ENCODE measurements around the gene ABCG1.
A peak's percentile ranks its signal among the peaks of the same experiment; 100 is the strongest.

ABCG1 gene

GRCh38 chr21:42226626-42227025, 7.7 kb downstream of the ABCG1 start:
- no peak for DNase-seq (ENCODE audit: low spot score)
- no peak for TF ChIP-seq CTCF (IDR thresholded peaks at IDR 0.05; ENCODE audit: extremely low read depth, insufficient read depth, missing control alignments)
- in situ Hi-C loops (cut with MboI; ENCODE audit: low pct_unique_long_range_greater_than_20kb, low sequenced_read_pairs, unreplicated experiment) = no loop called here

- DNase-seq (ENCODE audit: low spot score) = peak; percentile 88
- in situ Hi-C loops (cut with MboI; ENCODE audit: low pct_unique_long_range_greater_than_20kb, low sequenced_read_pairs, unreplicated experiment) = no loop called here
- no peak for TF ChIP-seq CTCF (IDR thresholded peaks at IDR 0.05; ENCODE audit: extremely low read depth, insufficient read depth, missing control alignments)
These were observed 9.2 kb downstream of the ABCG1 start for GRCh38 chr21:42227909-42228708.

GRCh38 chr21:42228709-42229220, 9.8 kb downstream of the ABCG1 start:
- no peak for TF ChIP-seq CTCF (IDR thresholded peaks at IDR 0.05; ENCODE audit: extremely low read depth, insufficient read depth, missing control alignments)
- no peak for DNase-seq (ENCODE audit: low spot score)
- in situ Hi-C loops (cut with MboI; ENCODE audit: low pct_unique_long_range_greater_than_20kb, low sequenced_read_pairs, unreplicated experiment) = no loop called here

GRCh38 chr21:42229676-42230075, 10.7 kb downstream of the ABCG1 start:
- TF ChIP-seq CTCF (IDR thresholded peaks at IDR 0.05; ENCODE audit: extremely low read depth, insufficient read depth, missing control alignments) = no peak
- in situ Hi-C loops (cut with MboI; ENCODE audit: low pct_unique_long_range_greater_than_20kb, low sequenced_read_pairs, unreplicated experiment) = no loop called here

DNA sequence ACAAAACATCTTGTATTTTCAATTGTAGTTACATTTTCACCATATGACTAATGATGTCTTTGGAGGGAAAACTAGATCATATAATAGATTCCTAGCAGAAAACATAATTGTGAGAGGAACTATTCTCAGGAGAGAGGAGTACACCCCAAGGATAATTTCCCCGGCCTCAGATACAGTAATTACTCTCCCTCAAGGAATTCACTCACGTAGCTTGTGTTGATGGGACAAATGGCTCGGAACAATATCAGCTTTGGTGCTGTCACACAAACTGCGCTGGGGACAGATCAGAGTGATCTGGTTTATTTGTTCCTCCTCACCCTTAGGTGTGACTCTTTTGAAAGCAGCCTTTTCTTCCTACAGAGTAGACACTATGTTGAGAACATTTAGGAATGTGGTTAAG, 11.2 kb downstream of the ABCG1 start:
- no peak for TF ChIP-seq CTCF (IDR thresholded peaks at IDR 0.05; ENCODE audit: extremely low read depth, insufficient read depth, missing control alignments)
- in situ Hi-C loops (cut with MboI; ENCODE audit: low pct_unique_long_range_greater_than_20kb, low sequenced_read_pairs, unreplicated experiment) = no loop called here
- no peak for DNase-seq (ENCODE audit: low spot score)

More at GRCh38 chr21:42229676-42230075, 10.7 kb downstream of the ABCG1 start:
- DNase-seq (ENCODE audit: low spot score) = no peak

DNA sequence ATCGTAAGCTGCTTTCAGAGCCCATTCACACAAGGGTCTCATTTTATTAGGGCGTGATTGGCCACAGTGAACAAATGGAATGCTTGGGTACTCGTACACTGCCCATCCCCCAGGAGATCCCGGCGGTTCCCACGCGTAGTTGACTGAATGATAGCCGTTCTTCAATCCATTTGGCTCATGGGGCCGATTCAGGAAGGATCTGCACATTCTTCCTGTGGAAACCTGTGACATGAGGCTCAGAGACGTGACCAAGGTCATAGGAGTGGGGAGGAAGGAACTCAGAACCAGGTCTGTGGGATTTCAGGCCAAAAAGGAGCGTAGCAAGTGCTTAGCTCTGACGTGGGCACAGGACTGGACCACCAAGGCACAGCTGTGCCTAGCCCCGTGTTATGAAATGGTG, 11.7 kb downstream of the ABCG1 start:
- no peak for TF ChIP-seq CTCF (IDR thresholded peaks at IDR 0.05; ENCODE audit: extremely low read depth, insufficient read depth, missing control alignments)
- in situ Hi-C loops (cut with MboI; ENCODE audit: low pct_unique_long_range_greater_than_20kb, low sequenced_read_pairs, unreplicated experiment) = no loop called here
- DNase-seq (ENCODE audit: low spot score) = no peak
